GM12872 (cell line): ENCODE measurements around the gene HOXA10.

Source experiments
- TF ChIP-seq, protein P1 (sequence below): IDR thresholded peaks from 3 replicates; pipeline ENCODE4 v1.5.1; 2011; ENCODE audit warnings: low read depth, mild to moderate bottlenecking, low read length, moderate library complexity; ENCODE audit not compliant: insufficient read depth

HOXA10 gene

DNA sequence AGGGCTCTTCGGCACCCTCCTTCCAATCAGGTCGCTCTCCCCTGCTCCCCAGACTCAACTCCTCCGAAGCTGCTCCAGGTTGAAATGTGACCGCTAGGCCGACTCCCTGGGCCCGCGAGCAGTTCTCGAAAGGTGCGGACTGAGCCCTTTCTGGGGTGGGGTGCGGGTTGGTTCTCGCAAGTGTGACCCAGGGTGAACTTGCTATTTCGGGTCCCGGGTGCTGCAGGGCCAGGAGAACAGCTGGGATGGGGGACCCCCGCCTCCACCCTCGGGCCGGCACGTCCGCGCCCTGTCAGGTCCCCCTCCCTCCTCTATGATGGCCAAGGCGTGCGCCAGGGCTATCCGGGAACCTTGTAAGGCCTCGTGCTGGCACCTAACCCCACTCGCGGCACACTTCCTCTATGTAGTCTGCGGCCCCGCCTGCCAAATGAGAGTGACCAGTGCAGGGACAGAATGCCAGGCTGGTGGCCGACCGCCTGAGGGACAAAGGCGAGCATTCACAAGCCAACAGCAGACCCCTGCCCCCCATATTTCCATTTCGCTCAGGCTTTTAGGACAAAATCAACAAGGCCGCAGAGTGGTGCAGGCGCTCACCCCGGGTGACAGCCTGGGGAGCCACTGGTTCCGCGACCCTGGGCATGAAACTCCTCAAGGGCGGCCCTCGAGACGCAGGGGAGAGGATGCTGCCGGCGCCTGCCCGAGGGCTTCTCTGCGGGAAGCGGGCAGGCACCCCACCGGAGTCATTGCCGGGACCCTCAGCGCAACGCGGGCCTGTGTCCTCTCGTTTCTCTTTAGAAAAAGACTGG lies 39.5 kb upstream of the HOXA10 start:
- TF ChIP-seq, protein P1, sequence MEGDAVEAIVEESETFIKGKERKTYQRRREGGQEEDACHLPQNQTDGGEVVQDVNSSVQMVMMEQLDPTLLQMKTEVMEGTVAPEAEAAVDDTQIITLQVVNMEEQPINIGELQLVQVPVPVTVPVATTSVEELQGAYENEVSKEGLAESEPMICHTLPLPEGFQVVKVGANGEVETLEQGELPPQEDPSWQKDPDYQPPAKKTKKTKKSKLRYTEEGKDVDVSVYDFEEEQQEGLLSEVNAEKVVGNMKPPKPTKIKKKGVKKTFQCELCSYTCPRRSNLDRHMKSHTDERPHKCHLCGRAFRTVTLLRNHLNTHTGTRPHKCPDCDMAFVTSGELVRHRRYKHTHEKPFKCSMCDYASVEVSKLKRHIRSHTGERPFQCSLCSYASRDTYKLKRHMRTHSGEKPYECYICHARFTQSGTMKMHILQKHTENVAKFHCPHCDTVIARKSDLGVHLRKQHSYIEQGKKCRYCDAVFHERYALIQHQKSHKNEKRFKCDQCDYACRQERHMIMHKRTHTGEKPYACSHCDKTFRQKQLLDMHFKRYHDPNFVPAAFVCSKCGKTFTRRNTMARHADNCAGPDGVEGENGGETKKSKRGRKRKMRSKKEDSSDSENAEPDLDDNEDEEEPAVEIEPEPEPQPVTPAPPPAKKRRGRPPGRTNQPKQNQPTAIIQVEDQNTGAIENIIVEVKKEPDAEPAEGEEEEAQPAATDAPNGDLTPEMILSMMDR, result no peak

DNA sequence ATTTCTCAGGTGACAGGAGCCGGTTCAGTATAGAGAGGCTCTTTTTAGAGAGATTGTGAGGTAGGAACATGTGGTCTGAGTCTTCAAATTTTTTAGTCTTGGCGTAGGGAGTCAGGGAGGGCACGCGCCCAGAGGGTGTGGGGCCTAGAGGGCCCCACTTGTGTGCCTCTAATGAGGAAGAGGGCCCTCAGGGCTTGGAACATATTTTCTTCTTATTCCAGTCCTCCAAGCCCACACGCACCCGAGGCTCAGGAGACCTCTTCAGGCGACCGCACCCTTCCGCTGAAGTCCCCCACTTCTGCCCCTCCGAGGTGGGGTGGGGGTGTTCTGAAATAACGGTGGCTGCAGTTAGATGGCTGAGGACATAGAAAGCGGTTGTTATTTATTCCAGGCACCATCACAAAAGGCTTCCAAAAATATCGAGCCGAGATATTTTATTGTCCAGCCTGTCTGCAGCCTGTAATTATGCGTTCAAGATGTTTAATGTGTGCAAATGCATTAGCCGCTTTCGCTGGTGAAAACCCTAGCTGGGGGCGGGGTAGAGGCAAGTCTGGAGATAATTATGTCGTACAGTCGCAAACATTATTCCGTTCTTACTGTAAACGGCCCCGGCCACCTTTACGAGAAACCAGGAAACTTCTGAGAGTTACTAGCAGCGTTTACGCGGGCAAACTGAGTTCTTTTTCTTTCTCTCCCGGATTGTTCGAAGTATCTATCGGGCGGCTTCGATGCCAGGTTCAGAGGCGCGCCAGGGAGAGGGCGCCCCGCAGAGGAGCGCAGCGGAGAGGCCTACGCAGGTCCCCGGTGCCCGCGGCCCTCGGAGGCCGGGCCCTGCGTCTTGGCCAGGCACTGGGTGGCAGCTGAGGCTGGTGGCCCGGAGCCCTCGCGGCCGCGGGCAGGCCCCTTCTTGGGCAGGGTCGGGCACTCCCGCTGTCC lies 38.6 kb upstream of the HOXA10 start:
- TF ChIP-seq, protein P1, result no peak

DNA sequence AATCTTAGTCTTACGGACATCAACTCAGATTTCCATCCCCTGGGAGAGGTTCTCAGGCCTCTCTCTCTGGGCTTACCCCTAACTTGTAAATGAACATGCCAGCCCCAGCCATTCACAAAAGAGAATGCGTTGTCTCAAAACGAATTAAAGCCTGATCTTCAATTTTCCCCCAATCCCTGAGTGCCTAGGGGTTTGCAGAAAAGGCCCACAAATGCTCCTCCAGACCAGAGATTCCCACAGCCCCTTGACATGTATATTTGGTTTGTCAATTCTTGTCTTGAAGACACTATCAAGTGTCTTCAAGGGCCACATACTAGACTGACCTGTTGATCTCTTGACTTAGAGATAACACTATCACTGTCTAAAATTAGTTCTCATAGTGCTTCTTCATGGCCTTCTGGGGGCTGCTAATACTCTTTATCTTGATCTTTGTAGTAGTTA lies 37.7 kb upstream of the HOXA10 start:
- TF ChIP-seq, protein P1, result no peak

DNA sequence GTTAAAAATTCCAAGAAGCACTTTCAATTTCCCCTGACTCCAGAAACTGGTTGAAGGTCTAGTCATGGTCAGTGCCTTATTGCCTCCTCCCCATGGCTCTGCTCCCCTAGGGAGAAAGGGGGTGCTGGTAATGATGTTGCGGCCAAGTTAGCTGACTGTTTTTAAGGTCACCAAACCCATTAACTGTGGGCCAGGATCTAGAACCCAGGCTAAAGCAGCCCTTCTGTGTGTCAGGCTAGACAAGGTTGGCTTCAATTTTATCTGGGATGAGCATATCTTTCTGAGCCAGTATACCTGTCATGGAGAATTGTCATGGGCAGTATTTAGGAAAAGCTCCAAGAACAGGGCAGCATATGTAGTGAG lies 36.9 kb upstream of the HOXA10 start:
- TF ChIP-seq, protein P1, result no peak

DNA sequence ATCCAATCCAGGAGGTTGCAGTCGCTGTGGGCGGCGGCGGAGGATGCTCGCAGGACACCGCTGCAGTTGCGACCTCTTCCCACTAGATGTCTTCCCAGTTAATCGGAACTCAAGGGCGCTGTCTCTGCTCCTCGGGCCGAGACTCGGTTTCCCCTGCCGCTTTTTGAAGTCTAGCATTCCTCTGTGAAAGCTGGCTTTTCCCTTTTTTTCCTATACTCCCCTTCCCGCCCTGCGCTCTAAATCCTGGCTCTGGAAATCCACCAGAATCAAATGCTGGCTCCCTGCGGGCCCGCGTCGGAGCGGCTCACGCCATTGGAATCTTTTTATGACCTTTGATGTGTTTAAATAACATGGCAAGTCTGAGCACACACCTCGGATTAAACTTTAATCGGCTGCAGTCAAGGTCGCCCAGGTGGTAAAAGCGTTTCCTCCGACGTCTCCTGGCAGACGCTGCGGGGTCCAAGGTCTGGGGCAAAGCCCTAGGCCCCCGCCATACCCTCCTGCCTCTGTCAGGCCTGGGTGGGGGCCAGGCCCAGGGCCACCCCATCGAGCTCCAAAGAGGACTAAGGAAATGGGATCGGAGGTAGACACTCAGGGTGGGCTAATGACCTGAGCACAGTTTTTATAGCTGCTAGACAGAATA lies 36.4 kb upstream of the HOXA10 start:
- TF ChIP-seq, protein P1, result peak; percentile 93

DNA sequence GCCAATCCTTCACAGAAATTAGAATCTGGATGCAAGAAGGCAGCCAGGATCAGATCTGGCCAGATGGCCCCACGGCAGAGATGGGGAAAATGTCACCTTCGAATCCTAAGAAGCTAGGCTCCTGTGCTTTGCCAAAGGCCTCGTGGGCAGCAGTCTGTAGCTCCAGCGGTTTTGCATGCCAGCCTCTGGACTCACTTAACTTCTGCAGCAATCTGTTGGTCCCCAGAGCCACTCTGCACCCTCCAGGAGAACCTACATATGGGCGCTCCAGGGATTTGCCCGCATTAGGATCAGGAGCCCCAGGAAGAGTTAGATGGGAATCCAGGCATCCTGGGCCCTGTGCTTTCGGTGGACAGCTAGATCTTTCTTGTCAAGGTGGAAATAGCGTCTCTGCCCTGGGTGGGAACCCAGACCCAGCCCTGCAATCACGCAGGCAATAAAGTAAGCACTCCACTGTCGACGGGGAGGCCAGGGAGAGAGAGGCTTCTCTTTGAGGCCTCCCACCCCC lies 35.9 kb upstream of the HOXA10 start:
- TF ChIP-seq, protein P1, result no peak

DNA sequence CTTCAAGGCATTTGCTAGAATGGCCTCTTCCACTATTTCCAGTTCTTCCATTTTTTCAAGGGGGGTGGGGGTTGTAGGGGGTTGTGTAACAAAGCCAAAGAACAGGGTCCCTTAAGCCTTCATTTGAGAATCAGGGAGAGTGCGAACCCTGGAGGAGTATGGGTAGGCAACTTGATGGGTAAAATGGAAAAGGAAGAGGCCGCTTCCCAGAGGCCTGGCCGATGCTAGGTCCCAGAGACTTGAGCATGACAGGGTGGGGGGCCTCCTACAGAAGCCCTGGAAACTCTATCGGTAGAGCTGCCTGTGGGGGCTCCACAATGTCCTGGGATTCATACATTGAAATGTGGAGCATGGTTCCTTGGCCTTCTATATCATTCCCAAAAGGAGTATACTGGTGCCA lies 34.9 kb upstream of the HOXA10 start:
- TF ChIP-seq, protein P1, result no peak
